ENCODE data around the gene C6orf15.

C6orf15 gene

DNA sequence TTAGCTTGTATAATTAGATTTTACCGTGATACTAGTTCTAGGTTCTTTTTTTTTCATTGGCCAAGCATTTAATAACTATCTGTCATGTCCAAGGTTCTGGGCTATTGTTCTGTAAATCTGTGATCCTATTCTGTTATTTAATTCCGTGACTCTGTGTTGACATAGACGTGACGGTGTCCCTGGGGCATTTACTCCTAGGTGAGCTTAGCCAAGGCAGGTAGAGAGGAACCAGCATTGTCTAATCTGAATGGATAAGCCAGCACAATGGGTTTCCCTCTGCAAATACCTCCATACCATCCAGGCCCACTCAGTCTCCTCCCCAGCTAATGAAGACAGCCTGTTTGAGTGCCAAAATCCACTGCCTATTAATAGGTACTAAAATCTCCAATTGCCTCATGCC, 16.8 kb upstream of the C6orf15 start:
- no peak for DNase-seq

GRCh38 chr6:31128093-31128676, 15.8 kb upstream of the C6orf15 start:
- peak; percentile 8 for DNase-seq

DNA sequence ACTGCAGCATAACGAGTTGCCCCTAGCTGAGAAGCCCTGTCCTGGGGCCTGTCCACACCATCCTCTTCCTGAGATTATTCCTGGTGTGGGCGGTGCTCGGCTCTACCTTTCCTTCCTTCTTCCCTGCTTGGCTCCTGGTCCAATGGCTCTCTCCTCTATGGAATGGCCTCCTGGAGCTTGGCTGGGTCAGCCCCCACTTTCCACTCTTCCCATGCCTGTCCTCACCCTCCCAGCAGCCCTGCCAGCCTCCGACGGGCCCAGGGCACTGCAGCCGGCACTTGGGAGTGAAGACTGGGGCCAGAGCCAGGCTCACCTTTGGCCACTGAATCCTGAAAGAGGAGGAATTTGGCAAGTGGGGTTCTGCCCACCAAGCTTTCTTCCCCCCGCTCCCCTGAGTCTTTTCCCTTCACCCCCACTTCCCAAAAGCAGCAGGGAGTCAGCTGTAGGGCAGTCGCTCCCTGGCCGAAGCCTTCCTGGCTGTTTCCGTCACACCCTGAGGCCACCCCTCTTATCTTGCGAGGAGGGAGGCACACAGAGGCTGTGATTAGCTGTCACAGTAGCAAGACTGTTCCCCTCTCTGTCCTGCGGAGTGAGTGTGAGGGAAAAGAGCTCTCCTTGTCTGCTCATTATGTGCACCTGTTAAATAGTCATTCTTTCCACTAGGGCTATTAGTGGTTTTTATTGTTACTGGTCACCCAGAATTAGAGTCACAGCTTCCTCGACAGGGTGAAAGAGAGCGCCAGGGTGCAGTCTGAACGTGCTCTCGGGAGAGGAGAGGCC, 14.2 kb upstream of the C6orf15 start:
- DNase-seq, result no peak

DNA sequence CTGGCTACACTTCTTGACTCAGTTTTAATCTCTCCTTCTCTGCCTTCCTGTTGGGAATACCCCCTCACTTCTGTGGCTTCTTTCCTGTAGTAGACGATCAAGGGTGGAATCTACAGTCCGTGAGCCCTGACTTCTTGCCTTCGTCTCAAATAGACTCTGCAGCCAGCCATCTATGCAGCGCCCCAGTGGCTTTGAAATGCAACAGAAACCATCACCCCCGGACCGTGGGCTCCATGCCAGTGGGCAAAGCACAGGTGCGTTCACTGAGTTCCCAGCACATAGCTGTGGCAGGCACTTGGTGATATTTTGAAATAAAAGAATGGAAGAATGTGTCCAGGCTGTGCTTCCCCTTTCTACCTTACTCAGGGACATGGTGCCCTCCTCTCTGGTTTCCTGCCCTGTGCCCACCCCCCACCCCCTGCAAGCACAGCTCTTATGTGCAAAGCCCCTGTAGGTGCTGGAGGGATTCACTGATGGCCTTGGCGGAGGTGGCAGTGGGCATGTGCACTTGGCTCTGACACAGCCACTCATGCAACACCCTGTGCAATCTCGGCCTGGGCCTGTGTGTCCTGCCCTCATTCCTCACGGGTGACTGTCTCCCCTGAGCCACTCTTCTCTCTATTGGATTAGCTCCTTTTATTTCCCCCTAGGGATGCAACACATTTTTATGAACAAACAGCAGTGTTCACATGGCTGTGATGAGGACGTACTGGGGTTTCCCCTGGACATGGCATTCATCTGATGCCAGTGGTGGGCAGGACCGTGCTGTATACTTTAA, 13.4 kb upstream of the C6orf15 start:
- DNase-seq, result no peak

GRCh38 chr6:31125162-31125561, 12.8 kb upstream of the C6orf15 start:
- DNase-seq, result no peak

- no peak for DNase-seq
These were observed 10.7 kb upstream of the C6orf15 start for GRCh38 chr6:31122791-31123706.

DNA sequence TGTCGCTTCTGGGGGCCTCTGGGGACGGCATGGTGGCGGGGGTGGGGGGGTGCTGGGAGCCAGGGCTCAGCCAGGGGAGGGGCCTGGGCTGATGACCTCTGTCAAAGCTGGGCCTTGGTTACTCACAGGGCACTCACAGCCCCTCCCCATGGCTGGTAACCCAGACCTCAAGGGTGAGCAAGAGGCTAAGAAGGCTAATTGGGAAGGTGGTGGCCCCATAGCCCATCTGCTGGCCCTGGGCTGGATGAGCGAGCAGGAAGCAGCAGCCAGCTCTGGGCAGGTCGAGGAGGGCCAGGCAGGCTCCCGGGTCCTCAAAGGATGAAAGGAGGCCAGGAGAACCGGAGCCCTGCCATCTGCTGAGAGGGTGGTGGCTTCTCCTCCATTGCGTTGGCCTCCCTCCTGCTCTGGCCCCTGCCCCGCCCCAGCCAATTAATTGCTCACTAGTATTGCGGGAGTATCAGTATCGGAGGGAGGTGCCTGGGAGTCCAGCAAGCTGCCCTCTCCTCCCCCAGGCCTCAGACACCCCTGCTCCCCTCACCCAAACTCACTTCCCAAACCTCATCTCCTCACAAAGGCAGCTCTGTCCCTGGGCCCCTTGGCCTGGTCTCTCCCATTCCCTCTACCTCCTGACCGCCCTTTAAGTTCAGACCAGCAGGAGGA, 8.9 kb upstream of the C6orf15 start:
- DNase-seq, result no peak

DNA sequence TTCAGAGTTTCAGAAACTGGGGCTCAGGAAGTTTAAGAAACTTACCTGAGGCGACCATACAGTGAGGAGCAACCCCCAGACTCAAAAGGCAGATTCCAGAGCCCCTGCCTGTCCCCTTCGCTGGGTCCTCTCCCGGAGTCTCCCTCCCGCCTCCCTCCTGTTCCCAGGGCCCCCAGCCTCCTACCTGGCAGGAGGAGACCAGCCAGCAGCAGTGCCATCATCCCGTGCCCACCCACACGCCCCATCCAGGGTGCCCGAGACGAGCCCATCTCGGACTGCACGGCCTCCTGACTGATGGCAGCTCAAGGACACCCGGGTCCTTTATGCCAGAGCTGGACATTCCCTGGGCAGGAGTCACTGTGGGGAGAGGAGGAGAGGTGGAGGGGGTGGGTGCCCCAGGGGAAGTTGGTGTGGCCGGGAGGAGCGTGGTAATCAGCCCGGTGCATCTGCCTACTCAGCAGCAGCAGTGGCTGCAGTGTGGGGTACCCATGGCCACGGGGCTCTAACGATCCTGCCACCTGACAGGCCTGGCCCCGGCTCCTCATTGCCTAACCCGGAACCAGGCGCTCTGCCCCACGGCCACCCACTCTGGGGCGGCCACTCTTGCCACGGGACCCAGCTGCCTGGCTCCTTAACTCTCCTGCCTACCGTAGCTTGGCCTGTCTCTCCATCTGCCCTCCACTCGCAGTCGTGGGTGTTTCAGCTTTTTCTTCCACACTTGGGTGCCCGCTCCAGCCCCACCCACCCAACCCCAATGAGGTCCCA, 8.0 kb upstream of the C6orf15 start, which contains the start of gene CDSN:
Gene CDSN (minus strand): TSS at position 296 of the 765 bp plus-strand sequence. CDS start 27 bp downstream, at position 269.
- no peak for DNase-seq

GRCh38 chr6:31118178-31118577, 5.8 kb upstream of the C6orf15 start:
- no peak for DNase-seq

DNA sequence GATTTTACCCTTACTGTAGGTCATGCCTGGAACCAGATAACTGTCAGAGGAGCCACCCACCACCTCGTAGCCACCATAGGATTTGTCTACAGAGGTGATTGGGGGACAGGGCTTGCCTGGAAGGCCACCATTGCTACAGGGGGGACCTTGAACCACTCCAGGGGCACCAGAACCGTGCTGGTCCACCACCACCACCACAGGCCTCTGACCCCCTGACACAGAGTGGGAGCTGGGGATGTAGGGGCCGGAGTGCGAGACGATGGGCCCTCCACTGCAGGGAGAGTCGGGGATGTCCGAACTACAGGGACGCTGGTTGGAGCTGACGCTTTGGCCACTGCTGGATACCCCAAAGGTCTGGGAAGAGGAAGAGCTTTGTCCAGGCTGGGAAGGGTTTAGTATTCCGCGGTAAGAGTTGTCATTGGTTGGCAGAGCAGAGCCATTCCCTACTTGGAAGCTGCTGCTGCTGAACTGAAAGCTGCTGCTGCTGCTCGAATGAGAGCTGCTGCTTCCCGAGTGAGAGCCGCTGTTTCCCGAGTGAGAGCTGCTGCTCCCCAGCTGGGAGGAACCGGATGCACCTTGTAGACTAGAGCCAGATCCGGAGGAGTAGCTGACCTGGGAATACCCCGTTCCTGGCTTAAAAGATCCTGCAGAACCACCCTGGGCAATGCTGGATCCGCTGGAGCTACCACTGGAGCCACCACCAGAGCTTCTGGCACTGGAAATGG, 4.4 kb upstream of the C6orf15 start:
- no peak for DNase-seq

- no peak for DNase-seq
These were observed 3.7 kb upstream of the C6orf15 start for GRCh38 chr6:31115941-31116560.

- no peak for DNase-seq
These were observed 2.8 kb upstream of the C6orf15 start for GRCh38 chr6:31114970-31115849.

GRCh38 chr6:31114541-31114878, 2.1 kb upstream of the C6orf15 start, which contains the start of gene PSORS1C1:
Gene PSORS1C1 (plus strand): TSS chr6:31114800. CDS start chr6:31129633, 14,833 bp downstream.
- no peak for DNase-seq

- DNase-seq, result no peak
These were observed 1.6 kb upstream of the C6orf15 start for GRCh38 chr6:31113861-31114540.

DNA sequence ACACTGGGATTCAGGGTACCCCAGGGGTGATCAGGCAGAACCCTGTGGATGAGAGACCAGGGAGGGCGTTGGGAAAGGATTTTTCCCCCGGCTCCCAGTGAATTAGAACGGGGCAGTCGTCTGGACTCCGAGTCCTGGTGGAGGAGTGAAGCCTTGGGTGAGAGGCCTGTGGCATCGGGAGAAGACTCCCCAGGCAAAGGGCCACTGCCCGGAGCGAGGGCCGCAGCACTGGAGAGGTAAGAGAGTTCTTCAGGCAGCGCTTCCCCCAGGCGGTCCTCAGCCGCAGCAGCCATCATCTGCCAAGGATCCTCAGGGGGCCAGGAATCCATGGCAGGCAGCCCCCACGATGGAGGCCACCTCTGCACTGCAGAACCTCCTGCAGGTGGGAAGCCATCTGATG, 663 bp downstream of the C6orf15 start:
- DNase-seq, result no peak

DNA sequence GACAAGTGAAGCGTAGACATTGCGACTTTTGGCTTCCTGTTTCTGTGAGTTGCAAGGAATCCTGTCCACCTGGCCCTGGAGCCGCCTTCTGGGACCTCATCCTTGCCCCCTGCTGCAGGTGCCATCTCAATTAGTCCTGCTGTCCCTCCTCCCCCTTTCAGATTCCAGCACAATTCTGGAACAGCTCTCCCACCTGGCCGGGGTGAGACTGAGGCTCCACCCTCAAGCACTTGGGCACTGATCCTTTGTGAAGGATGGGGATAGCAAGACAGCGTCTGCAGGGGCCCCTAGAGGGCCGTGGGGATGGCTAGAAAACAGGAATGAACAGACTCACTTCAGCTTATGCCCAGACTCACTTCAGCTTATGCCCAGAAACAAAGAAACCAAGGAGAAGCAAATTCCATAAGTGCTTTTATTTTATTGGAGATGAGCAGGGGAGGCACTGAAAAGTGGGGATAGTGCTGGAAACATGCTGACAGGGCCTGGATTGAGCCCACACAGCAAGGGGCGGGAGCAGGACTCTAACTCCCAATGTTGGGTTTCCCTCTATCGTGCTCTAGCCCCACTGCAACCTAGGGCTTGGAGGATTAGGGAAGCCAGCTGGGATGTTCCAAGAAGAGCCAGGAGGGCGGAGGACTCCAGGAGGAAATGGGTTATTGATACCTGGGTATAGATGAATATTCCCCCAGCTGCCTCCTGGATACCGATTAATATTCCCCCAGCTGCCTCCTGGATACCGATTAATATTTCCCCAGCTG, 1.4 kb downstream of the C6orf15 start:
- DNase-seq, result no peak

DNA sequence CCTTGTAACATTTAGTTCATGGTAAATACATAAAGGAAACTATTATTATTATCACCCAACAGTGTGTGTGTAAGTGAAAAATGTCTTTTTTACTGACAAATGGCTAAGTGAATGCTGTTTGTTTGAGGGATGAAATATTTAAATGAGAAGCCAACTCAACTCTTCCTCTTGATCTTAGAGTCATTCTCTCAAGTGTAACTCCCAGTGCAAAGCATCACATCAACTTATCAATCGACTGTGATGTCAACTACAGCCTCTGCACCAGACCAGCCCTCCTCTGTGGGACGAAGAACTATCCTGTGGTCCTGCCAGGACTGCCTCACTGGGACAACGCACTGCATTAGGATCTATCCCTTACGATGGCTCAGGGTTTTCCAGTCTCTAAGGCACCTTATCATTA, 5.3 kb downstream of the C6orf15 start:
- no peak for DNase-seq

DNA sequence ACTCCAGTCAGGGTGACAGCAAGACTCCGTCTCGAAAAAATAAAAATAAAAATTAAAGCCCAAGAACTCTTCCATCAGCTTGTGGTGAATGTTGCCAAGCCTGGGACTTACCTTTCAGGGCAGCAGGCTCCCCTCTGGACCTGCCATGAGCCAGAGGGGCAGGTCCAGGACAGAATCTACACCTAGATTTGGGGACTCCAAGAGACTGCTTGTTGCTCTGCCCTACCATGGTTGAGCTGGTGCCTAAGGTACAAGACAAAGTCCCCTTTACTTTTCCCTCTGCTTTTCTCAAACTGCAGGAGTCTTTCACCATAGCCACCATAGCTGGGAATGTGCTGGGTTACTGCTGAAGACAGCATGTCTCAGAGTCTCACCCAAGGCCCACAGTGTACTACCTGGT, 9.2 kb downstream of the C6orf15 start:
- DNase-seq, result no peak

Measured in DMS79 treated with DMSO at 0.1 percent for 48 hours (cell line).